ENCODE measurements around the gene ANAPC5.
A peak's percentile ranks its signal among the peaks of the same experiment; 100 is the strongest.
"Not testable (repeated sequence)": the region's sequence is repeated elsewhere in the genome, so short reads cannot be mapped to it uniquely, and the experiment has no call there.

The ANAPC5 gene

GRCh38 chr12:121307397-121307796 lies 44.8 kb downstream of the ANAPC5 start:
- not testable (repeated sequence) for DNase-seq

GRCh38 chr12:121304306-121304705 lies 47.9 kb downstream of the ANAPC5 start:
- DNase-seq = no peak

GRCh38 chr12:121301876-121302275 lies 50.3 kb downstream of the ANAPC5 start:
- DNase-seq = no peak

- DNase-seq = no peak
Measured at GRCh38 chr12:121300083-121300819, 52.0 kb downstream of the ANAPC5 start.

- no peak for DNase-seq
Measured at GRCh38 chr12:121299662-121300061, 52.5 kb downstream of the ANAPC5 start.

GRCh38 chr12:121298411-121298810 lies 53.8 kb downstream of the ANAPC5 start:
- not testable (repeated sequence) for DNase-seq

- peak; percentile 60 to 74 for DNase-seq
Measured at GRCh38 chr12:121297435-121297991, 54.7 kb downstream of the ANAPC5 start.

- peak; percentile 86 to 88 for DNase-seq
Measured at GRCh38 chr12:121296618-121297434, 55.4 kb downstream of the ANAPC5 start, which contains the start of gene CAMKK2. TSS of gene CAMKK2 (minus strand) at chr12:121296709. CDS start at chr12:121274526, 22,183 bp downstream.

- DNase-seq = peak; percentile 50 to 51
Measured at GRCh38 chr12:121295746-121296617, 56.2 kb downstream of the ANAPC5 start.

GRCh38 chr12:121295116-121295745 lies 57.0 kb downstream of the ANAPC5 start:
- DNase-seq = no peak

- DNase-seq = no peak
Measured at GRCh38 chr12:121294151-121294889, 57.9 kb downstream of the ANAPC5 start.

- no peak for DNase-seq
Measured at GRCh38 chr12:121293603-121294002, 58.6 kb downstream of the ANAPC5 start.

GRCh38 chr12:121290410-121290809 lies 61.8 kb downstream of the ANAPC5 start:
- no peak for DNase-seq

GRCh38 chr12:121289962-121290361 lies 62.2 kb downstream of the ANAPC5 start:
- no peak for DNase-seq

GRCh38 chr12:121288986-121289385 lies 63.2 kb downstream of the ANAPC5 start:
- no peak for DNase-seq

- DNase-seq = no peak
Measured at GRCh38 chr12:121288158-121288845, 63.9 kb downstream of the ANAPC5 start.

GRCh38 chr12:121287267-121287954 lies 64.8 kb downstream of the ANAPC5 start:
- DNase-seq = no peak

GRCh38 chr12:121285856-121286255 lies 66.4 kb downstream of the ANAPC5 start:
- DNase-seq = no peak

GRCh38 chr12:121284551-121285390 lies 67.4 kb downstream of the ANAPC5 start:
- DNase-seq = no peak

Data from stimulated activated CD4-positive, alpha-beta T cell treated with anti-CD3 and anti-CD28 coated beads, Interleukin-2, amount 100 ng/mL, for 24 hours (primary cell).